MCF 10A (cell line): ENCODE data around the gene ETV7. TPM values are rescaled to one million over a fixed set of nuclear protein-coding genes. Genes with fewer than 3 reads are reported as not detected.

Experiments
- BruUV-seq: library from RNA; stranded (reverse); fragments of 400-500 nt; replicated peaks from 2 replicates; lab custom pipeline; 2021; lab: Mats Ljungman, UMichigan
- CTCF ChIA-PET: fragments of 300-600 bp; sonication (Branson Sonifier 250); formaldehyde crosslinking; extraction: SDS; loops from one replicate; lab custom pipeline; 2021; ENCODE audit warnings: antibody characterized with exemption, inconsistent platforms; lab: Yijun Ruan, JAX
- POLR2A ChIA-PET: fragments of 300-600, 350-650 bp; sonication (Branson Sonifier 250); formaldehyde crosslinking; extraction: SDS; loops from one replicate; lab custom pipeline; 2020; ENCODE audit warnings: antibody characterized with exemption, inconsistent platforms; lab: Yijun Ruan, JAX
- DNase-seq: peaks from one replicate; pipeline ENCODE4 v3.0.0-alpha.2; 2018; ENCODE audit not compliant: unreplicated experiment
- H3K27ac Mint-ChIP-seq: one replicate; pipeline ENCODE4 v1.8.0; 2022; ENCODE audit warnings: mild to moderate bottlenecking, low read depth, mixed read lengths; ENCODE audit not compliant: unreplicated experiment
- H3K27me3 Mint-ChIP-seq: one replicate; pipeline ENCODE4 v1.8.0; 2022; ENCODE audit warnings: mixed read lengths; ENCODE audit not compliant: insufficient read depth, unreplicated experiment
- H3K36me3 Mint-ChIP-seq: one replicate; pipeline ENCODE4 v1.8.0; 2022; ENCODE audit warnings: mild to moderate bottlenecking, moderate library complexity, mixed read lengths; ENCODE audit not compliant: insufficient read depth, unreplicated experiment
- H3K4me1 Mint-ChIP-seq: one replicate; pipeline ENCODE4 v1.8.0; 2022; ENCODE audit warnings: mixed read lengths; ENCODE audit not compliant: insufficient read depth, unreplicated experiment
- H3K4me3 Mint-ChIP-seq: one replicate; pipeline ENCODE4 v1.8.0; 2022; ENCODE audit warnings: mild to moderate bottlenecking, moderate library complexity, mixed read lengths; ENCODE audit not compliant: unreplicated experiment
- H3K9me3 Mint-ChIP-seq: one replicate; pipeline ENCODE4 v1.8.0; 2022; ENCODE audit warnings: mixed read lengths; ENCODE audit not compliant: unreplicated experiment
- CTCF ChIP-seq: fragments of 200-600 bp; IDR thresholded peaks from one replicate; pipeline ENCODE4 v1.8.0; 2022; ENCODE audit warnings: antibody characterized with exemption, mild to moderate bottlenecking; ENCODE audit not compliant: unreplicated experiment
- intact Hi-C: fragments of 100-400 bp; cut with micrococcal nuclease; formaldehyde crosslinking; loops from 2 replicates; pipeline ENCODE4 v1.14.1; 2022
- total RNA-seq: library from RNA; stranded (reverse); gene quantifications from 2 replicates; pipeline ENCODE4 v1.2.3, GENCODE V29; 2022

The ETV7 gene
- total RNA-seq, 1 experiment from 2014 or later: 0.47 TPM

- ChIA-PET CTCF (interaction anchor here (2.3 kb wide), 1 partner anchor 14 kb away, joined by 7 read pairs; no protein-coding TSS in a partner anchor), POLR2A (interaction anchor here (0.7 kb wide), 1 partner anchor 35 kb away, joined by 3 read pairs; no protein-coding TSS in a partner anchor)
- no peak for TF ChIP-seq CTCF
- no peak for DNase-seq
- intact Hi-C loops: no loop called here
- no TSS peak for BruUV-seq
- no peak overlapping the region for H3K27ac Mint-ChIP-seq
- no peaks in the 10 kb centered on the region for H3K4me1 Mint-ChIP-seq
- H3K4me3 Mint-ChIP-seq: no peak overlapping the region
- no peaks in the 10 kb centered on the region for H3K9me3 Mint-ChIP-seq
- peaks cover 4% of the 10 kb centered on the region for H3K36me3 Mint-ChIP-seq
- H3K27me3 Mint-ChIP-seq: peaks cover 46% of the 10 kb centered on the region
Measured at GRCh38 chr6:36327226-36327918, 60.1 kb downstream of the ETV7 start.

GRCh38 chr6:36326356-36326995, 61.0 kb downstream of the ETV7 start:
- no peak for DNase-seq
- intact Hi-C loops: no loop called here
- H3K27me3 Mint-ChIP-seq: peaks cover 37% of the 10 kb centered on the region
- H3K9me3 Mint-ChIP-seq: no peaks in the 10 kb centered on the region
- no peak overlapping the region for H3K4me3 Mint-ChIP-seq
- no peak overlapping the region for H3K27ac Mint-ChIP-seq
- no peak for TF ChIP-seq CTCF
- CTCF ChIA-PET: interaction anchor here (2.1 to 2.3 kb wide), 2 partner anchors 15 to 24 kb away, joined by 7 to 12 read pairs; no protein-coding TSS in a partner anchor
- H3K36me3 Mint-ChIP-seq: no peaks in the 10 kb centered on the region
- H3K4me1 Mint-ChIP-seq: no peaks in the 10 kb centered on the region
- POLR2A ChIA-PET: no interaction called here
- BruUV-seq: no TSS peak

GRCh38 chr6:36324715-36325114, 62.8 kb downstream of the ETV7 start:
- BruUV-seq: no TSS peak
- Mint-ChIP-seq H3K4me3 (no peak overlapping the region), H3K4me1 (no peaks in the 10 kb centered on the region), H3K36me3 (peaks cover 5% of the 10 kb centered on the region), H3K27me3 (peaks cover 37% of the 10 kb centered on the region), H3K9me3 (no peaks in the 10 kb centered on the region), H3K27ac (no peak overlapping the region)
- no peak for DNase-seq
- TF ChIP-seq CTCF: no peak
- ChIA-PET POLR2A (interaction anchor here (0.6 kb wide), 2 partner anchors 16 to 430 kb away, joined by 3 read pairs; no protein-coding TSS in a partner anchor), CTCF (interaction anchor here (1.7 to 2.1 kb wide), 2 partner anchors 12 to 22 kb away, joined by 3 to 12 read pairs; no protein-coding TSS in a partner anchor)
- intact Hi-C loops: no loop called here

GRCh38 chr6:36324191-36324590, 63.3 kb downstream of the ETV7 start:
- no peak for DNase-seq
- H3K9me3 Mint-ChIP-seq: no peaks in the 10 kb centered on the region
- ChIA-PET CTCF (interaction anchor here (1.7 kb wide), 1 partner anchor 12 kb away, joined by 3 read pairs; no protein-coding TSS in a partner anchor), POLR2A (no interaction called here)
- no TSS peak for BruUV-seq
- peaks cover 32% of the 10 kb centered on the region for H3K27me3 Mint-ChIP-seq
- no peak for TF ChIP-seq CTCF
- no peak overlapping the region for H3K27ac Mint-ChIP-seq
- H3K36me3 Mint-ChIP-seq: peaks cover 5% of the 10 kb centered on the region
- intact Hi-C loops: no loop called here
- no peaks in the 10 kb centered on the region for H3K4me1 Mint-ChIP-seq
- H3K4me3 Mint-ChIP-seq: no peak overlapping the region
